Mesendoderm (in vitro differentiated cells): ENCODE data around the gene F7.

Experiments
- DNase-seq: peaks from one replicate; pipeline ENCODE4 v3.0.0; 2013
- H2AK5ac ChIP-seq: 2 replicates; pipeline ENCODE4 v1.6.1; 2013; ENCODE audit warnings: low read length, inconsistent platforms
- H2BK120ac ChIP-seq: 2 replicates; pipeline ENCODE4 v1.6.1; 2013; ENCODE audit warnings: low read depth, mild to moderate bottlenecking, low read length, moderate library complexity, mixed read lengths
- H2BK15ac ChIP-seq: replicated peaks from 2 replicates; pipeline ENCODE4 v1.6.1; 2013; ENCODE audit warnings: low read depth, mild to moderate bottlenecking, moderate library complexity
- H2BK5ac ChIP-seq: 2 replicates; pipeline ENCODE4 v1.6.1; 2013; ENCODE audit warnings: low read length, inconsistent platforms
- H3K18ac ChIP-seq: 2 replicates; pipeline ENCODE4 v1.6.1; 2013; ENCODE audit warnings: mild to moderate bottlenecking, low read length, mixed read lengths
- H3K23ac ChIP-seq: one replicate; pipeline ENCODE4 v1.6.1; 2013; ENCODE audit warnings: low read length
- H3K27ac ChIP-seq: 2 replicates; pipeline ENCODE4 v1.5.1; 2013; ENCODE audit warnings: low read depth, mild to moderate bottlenecking, inconsistent platforms, low read length, moderate library complexity
- H3K27me3 ChIP-seq: 2 replicates; pipeline ENCODE4 v1.6.1; 2013; ENCODE audit warnings: low read length, control low read depth, mild to moderate bottlenecking, inconsistent platforms; ENCODE audit not compliant: insufficient read depth, poor library complexity
- H3K36me3 ChIP-seq: 2 replicates; pipeline ENCODE4 v1.6.1; 2013; ENCODE audit warnings: low read length, inconsistent platforms; ENCODE audit not compliant: control insufficient read depth, insufficient read depth
- H3K4ac ChIP-seq: one replicate; pipeline ENCODE4 v1.6.1; 2013; ENCODE audit warnings: low read depth, mild to moderate bottlenecking, low read length, moderate library complexity
- H3K4me1 ChIP-seq: 2 replicates; pipeline ENCODE4 v1.6.1; 2013; ENCODE audit warnings: low read depth, low read length, inconsistent platforms; ENCODE audit not compliant: control insufficient read depth
- H3K4me2 ChIP-seq: 2 replicates; pipeline ENCODE4 v1.6.1; 2013; ENCODE audit warnings: low read length
- H3K4me3 ChIP-seq: 2 replicates; pipeline ENCODE4 v1.5.1; 2013; ENCODE audit warnings: mild to moderate bottlenecking, low read length
- H3K56ac ChIP-seq: one replicate; pipeline ENCODE4 v1.6.1; 2013; ENCODE audit warnings: low read length
- H3K79me1 ChIP-seq: 2 replicates; pipeline ENCODE4 v1.6.1; 2013; ENCODE audit warnings: low read length, inconsistent platforms
- H3K79me2 ChIP-seq: 2 replicates; pipeline ENCODE4 v1.6.1; 2013; ENCODE audit warnings: mild to moderate bottlenecking, low read length; ENCODE audit not compliant: control insufficient read depth, insufficient read depth
- H3K9ac ChIP-seq: 2 replicates; pipeline ENCODE4 v1.6.1; 2013; ENCODE audit warnings: low read length, inconsistent platforms
- H4K5ac ChIP-seq: one replicate; pipeline ENCODE4 v1.6.1; 2013; ENCODE audit warnings: low read length
- H4K8ac ChIP-seq: one replicate; pipeline ENCODE4 v1.6.1; 2013; ENCODE audit warnings: low read depth, mild to moderate bottlenecking, control low read depth, low read length, moderate library complexity
- WGBS: extraction: QIAGEN DNeasy Blood & Tissue Kit; methylation state at CpG from one replicate; pipeline ENCODE4 v1.1.7; 2013; ENCODE audit warnings: low lambda C conversion rate, missing lambda C conversion rate; ENCODE audit not compliant: insufficient coverage; ENCODE audit errors: extremely low coverage; 5-methylcytosine and 5-hydroxymethylcytosine counted together

Gene F7

DNA sequence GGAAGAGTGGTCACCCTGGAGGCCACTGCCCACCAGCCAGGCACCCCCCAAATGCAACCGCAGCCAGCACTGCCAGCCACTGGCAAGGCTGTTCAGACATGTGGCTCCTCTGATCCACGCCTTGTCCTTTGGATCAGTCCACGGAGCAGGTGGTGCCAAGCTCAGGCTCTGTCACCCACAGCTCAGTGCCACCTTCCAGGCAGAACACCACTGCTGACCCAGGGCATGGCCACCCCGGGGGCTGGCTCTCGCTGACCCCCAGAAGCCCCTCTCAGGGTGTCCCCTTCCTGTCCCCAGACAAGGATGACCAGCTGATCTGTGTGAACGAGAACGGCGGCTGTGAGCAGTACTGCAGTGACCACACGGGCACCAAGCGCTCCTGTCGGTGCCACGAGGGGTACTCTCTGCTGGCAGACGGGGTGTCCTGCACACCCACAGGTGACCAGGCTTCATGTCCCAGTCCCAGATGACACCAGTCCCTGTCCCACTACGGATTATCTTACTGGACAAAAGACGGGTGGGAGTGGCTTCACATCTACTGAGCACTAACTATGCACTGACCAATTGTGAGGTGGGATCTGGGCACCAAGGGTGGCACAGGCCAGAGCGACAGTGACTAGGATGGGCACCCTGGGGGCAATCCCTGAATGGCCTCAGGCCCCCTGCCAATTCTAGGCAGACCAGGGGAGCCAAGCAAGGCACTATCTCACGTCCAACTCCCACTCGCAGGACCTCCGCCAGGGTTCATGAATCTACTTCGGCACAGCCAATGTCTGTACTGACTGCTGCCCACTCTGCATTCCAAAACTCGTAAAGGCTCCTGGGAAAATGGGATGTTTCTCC is 10.0 kb downstream of the F7 start:
- H2BK120ac ChIP-seq = no peak overlapping the region
- H2AK5ac ChIP-seq = no peak overlapping the region
- no peak overlapping the region for H3K4ac ChIP-seq
- no peak overlapping the region for H4K5ac ChIP-seq
- no peaks in the 10 kb centered on the region for H3K79me2 ChIP-seq
- peaks cover 4% of the 10 kb centered on the region for H3K27me3 ChIP-seq
- WGBS = no CpG with 5 or more reads among the region's 21 CpGs
- H3K4me2 ChIP-seq = no peak overlapping the region
- H3K27ac ChIP-seq = no peak overlapping the region
- no peak overlapping the region for H3K56ac ChIP-seq
- no peak overlapping the region for H4K8ac ChIP-seq
- H2BK15ac ChIP-seq = no peak overlapping the region
- no peaks in the 10 kb centered on the region for H3K36me3 ChIP-seq
- no peak for DNase-seq
- H2BK5ac ChIP-seq = no peak overlapping the region
- no peak overlapping the region for H3K4me3 ChIP-seq
- no peak overlapping the region for H3K18ac ChIP-seq
- no peak overlapping the region for H3K23ac ChIP-seq
- H3K9ac ChIP-seq = no peak overlapping the region
- H3K4me1 ChIP-seq = no peaks in the 10 kb centered on the region
- no peaks in the 10 kb centered on the region for H3K79me1 ChIP-seq

DNA sequence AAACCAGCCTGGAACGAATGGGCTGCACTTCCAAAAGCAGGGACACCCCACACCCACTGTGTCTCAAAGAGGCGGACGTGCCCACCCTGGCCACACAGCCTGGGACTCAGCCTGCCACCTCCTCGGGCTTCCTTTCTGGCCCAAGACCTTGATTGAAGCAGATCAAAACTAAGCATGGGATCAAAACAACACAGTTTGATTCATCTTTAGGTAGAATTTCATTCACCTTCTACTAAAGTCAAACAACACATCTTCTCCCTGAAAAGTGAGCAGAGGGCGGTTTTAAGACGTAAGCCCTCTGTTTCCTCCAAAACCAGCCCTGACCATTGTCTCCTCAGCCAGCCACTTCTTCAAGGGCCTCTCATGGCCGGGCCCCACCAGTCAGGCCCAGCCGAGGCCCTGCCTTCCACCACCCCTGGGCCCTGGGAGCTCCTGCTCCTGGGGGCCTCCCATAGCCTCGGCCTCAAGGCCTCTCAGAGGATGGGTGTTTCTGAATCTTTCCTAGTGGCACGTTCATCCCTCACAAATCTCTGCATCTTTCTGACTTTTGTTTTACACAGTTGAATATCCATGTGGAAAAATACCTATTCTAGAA is 10.7 kb downstream of the F7 start:
- H2BK15ac ChIP-seq = no peak overlapping the region
- no peak overlapping the region for H3K56ac ChIP-seq
- no peaks in the 10 kb centered on the region for H3K36me3 ChIP-seq
- H3K4me2 ChIP-seq = no peak overlapping the region
- no peak overlapping the region for H2BK120ac ChIP-seq
- no peak overlapping the region for H3K9ac ChIP-seq
- no peaks in the 10 kb centered on the region for H3K79me2 ChIP-seq
- no peaks in the 10 kb centered on the region for H3K4me1 ChIP-seq
- no peak overlapping the region for H3K4ac ChIP-seq
- no peak overlapping the region for H3K4me3 ChIP-seq
- DNase-seq = no peak
- H2BK5ac ChIP-seq = no peak overlapping the region
- no peak overlapping the region for H3K27ac ChIP-seq
- H3K23ac ChIP-seq = no peak overlapping the region
- no peaks in the 10 kb centered on the region for H3K79me1 ChIP-seq
- no peak overlapping the region for H2AK5ac ChIP-seq
- no peak overlapping the region for H3K18ac ChIP-seq
- H3K27me3 ChIP-seq = no peaks in the 10 kb centered on the region
- no CpG with 5 or more reads among the region's 10 CpGs for WGBS
- H4K5ac ChIP-seq = no peak overlapping the region
- no peak overlapping the region for H4K8ac ChIP-seq

DNA sequence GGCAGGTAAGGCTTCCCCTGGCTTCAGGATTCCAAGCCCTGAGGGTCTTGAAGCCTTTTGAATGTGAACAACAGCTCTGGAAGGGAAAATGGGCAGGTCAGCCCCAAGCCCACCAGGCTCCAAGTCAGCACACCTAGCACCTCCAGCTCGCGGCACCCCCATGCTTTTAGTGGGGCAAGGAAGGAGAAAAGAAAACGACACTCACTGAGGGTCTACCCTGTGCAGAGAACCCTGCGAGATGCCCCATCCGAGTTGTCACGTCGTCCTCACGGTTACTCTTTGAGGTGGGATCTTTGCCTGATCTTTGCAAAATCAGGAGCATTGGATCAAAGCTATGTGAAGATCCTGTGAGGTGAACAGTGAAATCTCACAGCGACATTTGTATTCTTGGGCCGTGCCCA is 11.3 kb downstream of the F7 start:
- Histone ChIP-seq H2BK5ac (no peak overlapping the region), H3K4me3 (no peak overlapping the region), H3K56ac (no peak overlapping the region), H2BK120ac (no peak overlapping the region), H3K23ac (no peak overlapping the region), H4K8ac (no peak overlapping the region), H3K79me1 (no peaks in the 10 kb centered on the region), H2BK15ac (no peak overlapping the region), H3K9ac (no peak overlapping the region), H3K4me1 (no peaks in the 10 kb centered on the region), H3K36me3 (no peaks in the 10 kb centered on the region), H3K27me3 (no peaks in the 10 kb centered on the region), H4K5ac (no peak overlapping the region), H3K27ac (no peak overlapping the region), H3K4ac (no peak overlapping the region), H2AK5ac (no peak overlapping the region), H3K4me2 (no peak overlapping the region), H3K18ac (no peak overlapping the region), H3K79me2 (no peaks in the 10 kb centered on the region)
- WGBS = no CpG with 5 or more reads among the region's 10 CpGs
- DNase-seq = no peak

GRCh38 chr13:113117335-113117872 is 11.8 kb downstream of the F7 start:
- Histone ChIP-seq H3K4me3 (no peak overlapping the region), H2BK15ac (no peak overlapping the region), H3K56ac (no peak overlapping the region), H3K18ac (no peak overlapping the region), H3K79me2 (no peaks in the 10 kb centered on the region), H2AK5ac (no peak overlapping the region), H3K79me1 (no peaks in the 10 kb centered on the region), H3K4ac (no peak overlapping the region), H4K5ac (no peak overlapping the region), H3K9ac (no peak overlapping the region), H3K36me3 (no peaks in the 10 kb centered on the region), H3K27me3 (no peaks in the 10 kb centered on the region), H2BK5ac (no peak overlapping the region), H2BK120ac (no peak overlapping the region), H3K4me1 (no peaks in the 10 kb centered on the region), H3K4me2 (no peak overlapping the region), H3K23ac (no peak overlapping the region), H3K27ac (no peak overlapping the region), H4K8ac (no peak overlapping the region)
- DNase-seq = peak; percentile 70
- WGBS = no CpG with 5 or more reads among the region's 26 CpGs

DNA sequence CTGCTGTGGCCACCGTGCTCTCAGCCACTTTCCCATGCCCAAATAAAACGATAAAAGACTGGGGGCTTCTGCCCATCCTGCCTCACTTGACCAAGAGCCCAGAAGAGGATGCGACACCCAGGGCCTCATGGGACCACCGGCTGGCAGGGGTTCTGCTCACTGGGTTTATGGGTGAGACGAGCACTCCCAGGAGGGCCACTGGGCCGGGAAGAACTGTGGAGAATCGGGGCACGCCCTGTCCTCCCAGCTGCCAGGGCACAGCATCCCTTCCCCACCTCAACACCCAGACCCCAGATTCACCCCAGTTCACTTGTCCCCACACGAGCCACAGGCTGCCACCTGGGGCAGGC is 12.3 kb downstream of the F7 start:
- Histone ChIP-seq H3K36me3 (no peaks in the 10 kb centered on the region), H4K5ac (no peak overlapping the region), H3K4me3 (no peak overlapping the region), H3K4me1 (peaks cover under 1% of the 10 kb centered on the region), H3K27ac (no peak overlapping the region), H2BK15ac (no peak overlapping the region), H3K27me3 (no peaks in the 10 kb centered on the region), H2AK5ac (no peak overlapping the region), H3K23ac (no peak overlapping the region), H3K4ac (no peak overlapping the region), H2BK120ac (no peak overlapping the region), H2BK5ac (no peak overlapping the region), H3K18ac (no peak overlapping the region), H3K4me2 (no peak overlapping the region), H3K9ac (no peak overlapping the region), H3K56ac (no peak overlapping the region), H3K79me1 (no peaks in the 10 kb centered on the region), H3K79me2 (no peaks in the 10 kb centered on the region), H4K8ac (no peak overlapping the region)
- no CpG with 5 or more reads among the region's 9 CpGs for WGBS
- DNase-seq = no peak
